A549 (cell line): Measurements from ENCODE around the gene DOC2B. TPM values are rescaled to one million over a fixed set of nuclear protein-coding genes. Genes with fewer than 3 reads are reported as not detected.

Source experiments
- ATAC-seq, 2 experiments: fragments of 200-7000 bp in 1 of 2; fragments of >200 bp in 1 of 2; cut with Nextera tagmentation in 1 of 2; cut with Tn5 transposase in 1 of 2; 3 replicates each; pipeline versions ENCODE4 v1.8.0 to v1.9.1; 2018 to 2020; ENCODE audit warnings: mild to moderate bottlenecking in 1 of 2, moderate library complexity in 1 of 2
- CTCF ChIA-PET: fragments of 300-600 bp; sonication (Branson Sonifier 250); formaldehyde crosslinking; extraction: SDS; loops from one replicate; lab custom pipeline; 2021; ENCODE audit warnings: antibody characterized with exemption, inconsistent platforms; lab: Yijun Ruan, JAX
- POLR2A ChIA-PET: fragments of 350-600 bp; formaldehyde crosslinking; extraction: SDS; loops from one replicate; lab custom pipeline; 2021; ENCODE audit warnings: antibody characterized with exemption, inconsistent platforms; lab: Yijun Ruan, JAX
- DNase-seq, 2 experiments: peaks; one replicate each; pipeline versions ENCODE4 v3.0.0 to v3.0.0-alpha.2; 2011 to 2016; ENCODE audit warnings: low read depth in 1 of 2, low spot score in 1 of 2
- FAIRE-seq: peaks from 2 replicates; lab custom pipeline; 2011; peaks lifted over from hg19 to GRCh38; lab: Jason Lieb, UNC
- H3K27ac ChIP-seq, 2 experiments: fragments of >200 bp; sonication (Bioruptor Twin); formaldehyde crosslinking; 3 replicates each; pipeline ENCODE4 v1.5.1; 2016 to 2017
- H3K4me1 ChIP-seq: fragments of >200 bp; sonication (Bioruptor Twin); formaldehyde crosslinking; 3 replicates; pipeline ENCODE4 v1.6.1; 2016
- H3K4me2 ChIP-seq: fragments of >200 bp; sonication (Bioruptor Twin); formaldehyde crosslinking; 3 replicates; pipeline ENCODE4 v1.6.1; 2016
- H3K4me3 ChIP-seq: fragments of >200 bp; sonication (Bioruptor Twin); formaldehyde crosslinking; 3 replicates; pipeline ENCODE4 v1.5.1; 2016
- H3K9me3 ChIP-seq: fragments of >200 bp; sonication (Bioruptor Twin); formaldehyde crosslinking; 3 replicates; pipeline ENCODE4 v1.6.1; 2016
- CHD4 ChIP-seq: fragments of 200-600 bp; sonication (generic); IDR thresholded peaks from 2 replicates; pipeline ENCODE4 v1.6.1; 2016; ENCODE audit warnings: antibody characterized with exemption, mild to moderate bottlenecking, borderline replicate concordance
- EP300 ChIP-seq, 2 experiments: fragments of >200 bp; sonication (Bioruptor Twin); formaldehyde crosslinking; IDR thresholded peaks; 2 replicates in 1 of 2; 3 replicates in 1 of 2; pipeline ENCODE4 v1.6.1; 2016 to 2017
- FOSB ChIP-seq: fragments of 250-450 bp; sonication (Bioruptor Pico); IDR thresholded peaks from 2 replicates; pipeline ENCODE4 v1.5.0; 2020; ENCODE audit warnings: mild to moderate bottlenecking, moderate library complexity
- HDAC2 ChIP-seq: fragments of 200-600 bp; sonication (generic); IDR thresholded peaks from 2 replicates; pipeline ENCODE4 v1.6.1; 2016
- HOXB5 ChIP-seq: fragments of 250-450 bp; sonication (Bioruptor Pico); IDR thresholded peaks from 2 replicates; pipeline ENCODE4 v1.5.0; 2020; ENCODE audit warnings: mild to moderate bottlenecking, moderate library complexity
- KDM5A ChIP-seq: fragments of 200-600 bp; sonication (generic); IDR thresholded peaks from 2 replicates; pipeline ENCODE4 v1.6.1; 2016; ENCODE audit warnings: antibody characterized with exemption, mild to moderate bottlenecking
- MAFK ChIP-seq: fragments of 450-650 bp; IDR thresholded peaks from 2 replicates; pipeline ENCODE4 v1.6.1; 2014; ENCODE audit not compliant: partially characterized antibody
- MYC ChIP-seq: IDR thresholded peaks from 2 replicates; pipeline ENCODE4 v1.6.1; 2012; ENCODE audit warnings: mild to moderate bottlenecking, inconsistent platforms, low read length, improper control_type of control experiment, borderline replicate concordance
- NFE2L2 ChIP-seq: fragments of 150-350 bp; conservative IDR thresholded peaks from 2 replicates; pipeline ENCODE4 v1.6.1; 2014; ENCODE audit warnings: low read length
- POLR2A ChIP-seq: IDR thresholded peaks from 2 replicates; pipeline ENCODE4 v1.6.1; 2012; ENCODE audit warnings: mild to moderate bottlenecking, low read length
- POLR2AphosphoS2 ChIP-seq: conservative IDR thresholded peaks from 2 replicates; pipeline ENCODE4 v1.6.1; 2012; ENCODE audit warnings: low read length, improper control_type of control experiment, inconsistent platforms
- RARB ChIP-seq: fragments of 250-450 bp; sonication (Bioruptor Pico); IDR thresholded peaks from 2 replicates; pipeline ENCODE4 v1.8.0; 2021; ENCODE audit warnings: mild to moderate bottlenecking, moderate library complexity
- RFX5 ChIP-seq: fragments of 450-650 bp; IDR thresholded peaks from 2 replicates; pipeline ENCODE4 v1.7.1; 2014; ENCODE audit warnings: antibody characterized with exemption, mild to moderate bottlenecking, moderate library complexity
- RNF2 ChIP-seq: fragments of 200-600 bp; sonication (generic); IDR thresholded peaks from 2 replicates; pipeline ENCODE4 v1.6.1; 2016; ENCODE audit warnings: low read depth, mild to moderate bottlenecking, antibody characterized with exemption, moderate library complexity, borderline replicate concordance
- SMC3 ChIP-seq: fragments of >200 bp; sonication (Bioruptor Twin); formaldehyde crosslinking; IDR thresholded peaks from 3 replicates; pipeline ENCODE4 v1.6.1; 2018; ENCODE audit warnings: inconsistent platforms
- TP53 ChIP-seq: fragments of 250-450 bp; sonication (Bioruptor Pico); IDR thresholded peaks from 2 replicates; pipeline ENCODE4 v1.5.0; 2021; ENCODE audit warnings: mild to moderate bottlenecking, moderate library complexity
- ZFP36 ChIP-seq: fragments of 450-650 bp; IDR thresholded peaks from 2 replicates; pipeline ENCODE4 v1.6.1; 2014; ENCODE audit warnings: borderline replicate concordance; ENCODE audit not compliant: partially characterized antibody
- WGBS: methylation state at CpG from one replicate; pipeline ENCODE4 v1.1.6; 2017; ENCODE audit errors: missing lambda C conversion rate; 5-methylcytosine and 5-hydroxymethylcytosine counted together
- polyA plus RNA-seq, 4 experiments: library from polyadenylated mRNA; depleted of rRNA in 3 of 4; stranded (reverse); fragments of >200 nt; fragmentation: RNase III in 1 of 4; extraction: RNeasy Plus Mini Kit Qiagen cat#74134 plus additional on column Dnase treatment in 1 of 4; gene quantifications; 2 replicates in 3 of 4; 3 replicates in 1 of 4; pipeline ENCODE4 v1.2.3, GENCODE V29; 2011 to 2017
- TF ChIP-seq, protein P1 (sequence below): fragments of 250-450 bp; sonication (Bioruptor Pico); IDR thresholded peaks from 2 replicates; pipeline ENCODE4 v1.5.0; 2021; ENCODE audit warnings: mild to moderate bottlenecking, moderate library complexity, borderline replicate concordance
- TF ChIP-seq, protein P2 (sequence below): fragments of 200-600 bp; sonication (generic); IDR thresholded peaks from 2 replicates; pipeline ENCODE4 v1.6.1; 2016; ENCODE audit warnings: antibody characterized with exemption, mild to moderate bottlenecking, moderate library complexity
- TF ChIP-seq, protein P3 (sequence below): IDR thresholded peaks from 2 replicates; pipeline ENCODE4 v1.6.1; 2012

The DOC2B gene
- polyA plus RNA-seq, 2 of the 4 experiments (the other 2 are of a cell fraction): 0.27 to 1.6 TPM

DNA sequence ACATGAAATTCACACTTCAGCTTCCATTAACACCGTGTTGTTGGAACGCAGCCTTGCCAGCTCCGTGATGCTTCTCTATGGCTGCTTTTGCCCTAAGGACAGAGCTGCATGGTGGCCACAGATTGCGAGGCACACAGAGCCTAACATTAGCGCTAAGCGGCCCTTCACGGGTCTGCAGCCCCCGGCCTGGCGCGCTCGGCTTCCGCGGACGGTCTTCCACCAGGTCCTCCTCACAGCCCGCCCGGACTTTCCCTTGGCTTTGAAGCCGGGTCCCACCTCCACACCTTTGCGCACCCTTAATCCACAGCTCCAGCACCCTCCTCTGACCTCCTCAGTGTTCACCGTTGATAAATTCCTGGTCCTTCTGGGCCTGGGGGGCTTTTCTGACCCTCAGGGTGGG is 24.5 kb downstream of the DOC2B start:
- ChIA-PET CTCF (interaction anchor here (0.9 kb wide), 1 partner anchor 12 kb away, joined by 4 read pairs; no protein-coding TSS in a partner anchor), POLR2A (interaction anchor here (0.5 kb wide), 1 partner anchor 24 kb away, joined by 3 read pairs; no protein-coding TSS in a partner anchor)
- H3K27ac ChIP-seq: no peak overlapping the region
- 86% methylated on average over 19 of the region's 19 CpGs for WGBS
- TF ChIP-seq MYC: no peak
- TF ChIP-seq, protein P1, sequence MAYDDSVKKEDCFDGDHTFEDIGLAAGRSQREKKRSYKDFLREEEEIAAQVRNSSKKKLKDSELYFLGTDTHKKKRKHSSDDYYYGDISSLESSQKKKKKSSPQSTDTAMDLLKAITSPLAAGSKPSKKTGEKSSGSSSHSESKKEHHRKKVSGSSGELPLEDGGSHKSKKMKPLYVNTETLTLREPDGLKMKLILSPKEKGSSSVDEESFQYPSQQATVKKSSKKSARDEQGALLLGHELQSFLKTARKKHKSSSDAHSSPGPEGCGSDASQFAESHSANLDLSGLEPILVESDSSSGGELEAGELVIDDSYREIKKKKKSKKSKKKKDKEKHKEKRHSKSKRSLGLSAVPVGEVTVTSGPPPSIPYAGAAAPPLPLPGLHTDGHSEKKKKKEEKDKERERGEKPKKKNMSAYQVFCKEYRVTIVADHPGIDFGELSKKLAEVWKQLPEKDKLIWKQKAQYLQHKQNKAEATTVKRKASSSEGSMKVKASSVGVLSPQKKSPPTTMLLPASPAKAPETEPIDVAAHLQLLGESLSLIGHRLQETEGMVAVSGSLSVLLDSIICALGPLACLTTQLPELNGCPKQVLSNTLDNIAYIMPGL (CRISPR knock-in tag): no peak
- no peak for TF ChIP-seq RNF2
- no peak for TF ChIP-seq ZFP36
- no peak for TF ChIP-seq TP53 (CRISPR knock-in tag)
- TF ChIP-seq FOSB (CRISPR knock-in tag): no peak
- TF ChIP-seq SMC3: no peak
- no peak for TF ChIP-seq HOXB5 (CRISPR knock-in tag)
- no peak for TF ChIP-seq MAFK
- TF ChIP-seq CHD4: no peak
- no peak for TF ChIP-seq POLR2A
- TF ChIP-seq, protein P2, sequence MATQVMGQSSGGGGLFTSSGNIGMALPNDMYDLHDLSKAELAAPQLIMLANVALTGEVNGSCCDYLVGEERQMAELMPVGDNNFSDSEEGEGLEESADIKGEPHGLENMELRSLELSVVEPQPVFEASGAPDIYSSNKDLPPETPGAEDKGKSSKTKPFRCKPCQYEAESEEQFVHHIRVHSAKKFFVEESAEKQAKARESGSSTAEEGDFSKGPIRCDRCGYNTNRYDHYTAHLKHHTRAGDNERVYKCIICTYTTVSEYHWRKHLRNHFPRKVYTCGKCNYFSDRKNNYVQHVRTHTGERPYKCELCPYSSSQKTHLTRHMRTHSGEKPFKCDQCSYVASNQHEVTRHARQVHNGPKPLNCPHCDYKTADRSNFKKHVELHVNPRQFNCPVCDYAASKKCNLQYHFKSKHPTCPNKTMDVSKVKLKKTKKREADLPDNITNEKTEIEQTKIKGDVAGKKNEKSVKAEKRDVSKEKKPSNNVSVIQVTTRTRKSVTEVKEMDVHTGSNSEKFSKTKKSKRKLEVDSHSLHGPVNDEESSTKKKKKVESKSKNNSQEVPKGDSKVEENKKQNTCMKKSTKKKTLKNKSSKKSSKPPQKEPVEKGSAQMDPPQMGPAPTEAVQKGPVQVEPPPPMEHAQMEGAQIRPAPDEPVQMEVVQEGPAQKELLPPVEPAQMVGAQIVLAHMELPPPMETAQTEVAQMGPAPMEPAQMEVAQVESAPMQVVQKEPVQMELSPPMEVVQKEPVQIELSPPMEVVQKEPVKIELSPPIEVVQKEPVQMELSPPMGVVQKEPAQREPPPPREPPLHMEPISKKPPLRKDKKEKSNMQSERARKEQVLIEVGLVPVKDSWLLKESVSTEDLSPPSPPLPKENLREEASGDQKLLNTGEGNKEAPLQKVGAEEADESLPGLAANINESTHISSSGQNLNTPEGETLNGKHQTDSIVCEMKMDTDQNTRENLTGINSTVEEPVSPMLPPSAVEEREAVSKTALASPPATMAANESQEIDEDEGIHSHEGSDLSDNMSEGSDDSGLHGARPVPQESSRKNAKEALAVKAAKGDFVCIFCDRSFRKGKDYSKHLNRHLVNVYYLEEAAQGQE: no peak
- no peak for TF ChIP-seq RARB
- TF ChIP-seq POLR2AphosphoS2: no peak
- no peak for TF ChIP-seq EP300 (IDR thresholded peaks at IDR 0.05)
- TF ChIP-seq KDM5A: no peak
- TF ChIP-seq HDAC2: no peak
- no peak for TF ChIP-seq RFX5
- TF ChIP-seq, protein P3, sequence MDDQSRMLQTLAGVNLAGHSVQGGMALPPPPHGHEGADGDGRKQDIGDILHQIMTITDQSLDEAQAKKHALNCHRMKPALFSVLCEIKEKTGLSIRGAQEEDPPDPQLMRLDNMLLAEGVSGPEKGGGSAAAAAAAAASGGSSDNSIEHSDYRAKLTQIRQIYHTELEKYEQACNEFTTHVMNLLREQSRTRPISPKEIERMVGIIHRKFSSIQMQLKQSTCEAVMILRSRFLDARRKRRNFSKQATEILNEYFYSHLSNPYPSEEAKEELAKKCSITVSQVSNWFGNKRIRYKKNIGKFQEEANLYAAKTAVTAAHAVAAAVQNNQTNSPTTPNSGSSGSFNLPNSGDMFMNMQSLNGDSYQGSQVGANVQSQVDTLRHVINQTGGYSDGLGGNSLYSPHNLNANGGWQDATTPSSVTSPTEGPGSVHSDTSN: no peak
- H3K4me3 ChIP-seq: no peak overlapping the region
- no peaks in the 10 kb centered on the region for H3K9me3 ChIP-seq
- peaks cover 5% of the 10 kb centered on the region; the same call in 1 of the 3 replicates for H3K4me1 ChIP-seq
- H3K4me2 ChIP-seq: no peak overlapping the region
- ATAC-seq (no peak), DNase-seq (no peak), FAIRE-seq (no peak)

DNA sequence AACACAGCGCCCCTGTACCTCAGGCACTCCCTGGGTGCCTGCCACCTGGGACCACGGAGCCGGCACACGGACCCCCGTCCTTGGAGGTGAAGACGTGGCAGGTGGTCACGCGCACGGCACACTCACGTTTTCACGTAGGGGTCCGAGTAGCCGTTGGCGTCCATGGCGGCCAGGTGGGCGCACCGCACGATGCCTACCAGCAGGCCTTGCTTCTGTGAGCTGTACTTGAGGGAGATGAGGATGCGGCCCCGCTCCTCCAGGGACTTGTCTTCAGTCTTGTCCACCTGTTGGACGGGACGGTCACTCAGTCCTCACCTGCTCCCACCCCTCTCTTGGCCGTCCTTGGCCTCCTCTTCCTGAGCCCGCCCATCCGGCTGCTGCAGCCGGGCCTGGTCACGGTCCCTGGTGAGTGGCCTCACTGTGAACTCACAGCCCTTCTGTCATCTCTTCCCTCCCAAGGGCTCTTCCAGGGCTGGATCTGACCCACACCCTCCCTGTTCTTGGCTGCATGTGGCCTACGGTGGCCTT is 25.3 kb downstream of the DOC2B start:
- H3K4me2 ChIP-seq: no peak overlapping the region
- CTCF ChIA-PET: interaction anchor here (0.9 to 1.9 kb wide), 4 partner anchors 9 to 840 kb away, joined by 3 to 6 read pairs (median 4); no protein-coding TSS in a partner anchor
- FAIRE-seq (no peak), ATAC-seq (no peak), DNase-seq (no peak)
- WGBS: 90% methylated on average over 27 of the region's 28 CpGs
- H3K27ac ChIP-seq: no peak overlapping the region
- H3K9me3 ChIP-seq: no peaks in the 10 kb centered on the region
- TF ChIP-seq NFE2L2 (no peak), ZFP36 (no peak)
- TF ChIP-seq, protein P2: no peak
- H3K4me3 ChIP-seq: no peak overlapping the region
- POLR2A ChIA-PET: no interaction called here
- peaks cover 5% of the 10 kb centered on the region; the same call in 1 of the 3 replicates for H3K4me1 ChIP-seq
